GM23338 (cell line): ENCODE measurements around the gene FGD4. TPM values are rescaled to one million over a fixed set of nuclear protein-coding genes. Genes with fewer than 3 reads are reported as not detected.

ENCODE experiments used
- ATAC-seq: fragments of 200-7000 bp; cut with Tn5 transposase; 3 replicates; pipeline ENCODE4 v1.9.1; 2020
- DNase-seq: peaks from one replicate; pipeline ENCODE4 v3.0.0-alpha.2; 2015; ENCODE audit warnings: low spot score
- H2AFZ ChIP-seq: fragments of 200-600 bp; sonication (generic); 2 replicates; pipeline ENCODE4 v1.8.0; 2016; ENCODE audit warnings: antibody characterized with exemption, mild to moderate bottlenecking, moderate library complexity
- H3F3A ChIP-seq: fragments of 200-600 bp; sonication (generic); replicated peaks from 2 replicates; pipeline ENCODE4 v1.8.0; 2017; ENCODE audit warnings: antibody characterized with exemption, mixed run types, low read depth
- H3K27ac ChIP-seq: fragments of 200-600 bp; sonication (generic); 2 replicates; pipeline ENCODE4 v1.6.1; 2016; ENCODE audit warnings: low read depth
- H3K27me3 ChIP-seq: fragments of 200-600 bp; sonication (generic); 2 replicates; pipeline ENCODE4 v1.8.0; 2016; ENCODE audit warnings: mild to moderate bottlenecking, mixed run types, moderate library complexity; ENCODE audit not compliant: insufficient read depth
- H3K36me3 ChIP-seq: fragments of 200-600 bp; sonication (generic); 2 replicates; pipeline ENCODE4 v1.8.0; 2016; ENCODE audit warnings: mild to moderate bottlenecking; ENCODE audit not compliant: insufficient read depth
- H3K4me1 ChIP-seq: fragments of 200-600 bp; sonication (generic); 2 replicates; pipeline ENCODE4 v1.8.0; 2016; ENCODE audit warnings: mild to moderate bottlenecking, moderate library complexity; ENCODE audit not compliant: insufficient read depth
- H3K4me2 ChIP-seq: fragments of 200-600 bp; sonication (generic); 2 replicates; pipeline ENCODE4 v1.7.1; 2017; ENCODE audit warnings: mixed run types
- H3K4me3 ChIP-seq: fragments of 200-600 bp; sonication (generic); 2 replicates; pipeline ENCODE4 v1.6.1; 2016; ENCODE audit warnings: mixed run types
- H3K79me2 ChIP-seq: fragments of 200-600 bp; sonication (generic); replicated peaks from 2 replicates; pipeline ENCODE4 v1.8.0; 2017; ENCODE audit warnings: mild to moderate bottlenecking; ENCODE audit not compliant: insufficient read depth
- H3K9me2 ChIP-seq: fragments of 200-600 bp; sonication (generic); 2 replicates; pipeline ENCODE4 v1.8.0; 2017; ENCODE audit not compliant: insufficient read depth
- H4K20me1 ChIP-seq: fragments of 200-600 bp; sonication (generic); replicated peaks from 2 replicates; pipeline ENCODE4 v1.8.0; 2017; ENCODE audit warnings: mild to moderate bottlenecking; ENCODE audit not compliant: insufficient read depth
- H3K27ac Mint-ChIP-seq: 2 replicates; pipeline ENCODE4 v1.8.0; 2020; ENCODE audit warnings: inconsistent platforms, mild to moderate bottlenecking, moderate library complexity, mixed read lengths
- H3K27me3 Mint-ChIP-seq: 3 replicates; pipeline ENCODE4 v1.8.0; 2022; ENCODE audit warnings: low read depth, mild to moderate bottlenecking, moderate library complexity, mixed read lengths, inconsistent platforms; ENCODE audit not compliant: insufficient read depth, poor library complexity
- H3K36me3 Mint-ChIP-seq: 3 replicates; pipeline ENCODE4 v1.8.0; 2021; ENCODE audit warnings: low read depth, mild to moderate bottlenecking, inconsistent platforms, moderate library complexity, mixed read lengths
- H3K4me1 Mint-ChIP-seq: 3 replicates; pipeline ENCODE4 v1.8.0; 2020; ENCODE audit warnings: mild to moderate bottlenecking, inconsistent platforms, mixed read lengths
- H3K4me3 Mint-ChIP-seq: 3 replicates; pipeline ENCODE4 v1.8.0; 2021; ENCODE audit warnings: moderate library complexity, mild to moderate bottlenecking, inconsistent platforms, mixed read lengths
- H3K9me3 Mint-ChIP-seq: 3 replicates; pipeline ENCODE4 v1.8.0; 2020; ENCODE audit warnings: moderate library complexity, mild to moderate bottlenecking, inconsistent platforms, mixed read lengths
- CREB1 ChIP-seq: fragments of 250-450 bp; sonication (Bioruptor Pico); IDR thresholded peaks from 2 replicates; pipeline ENCODE4 v1.5.0; 2020; ENCODE audit warnings: low read depth, mild to moderate bottlenecking, moderate library complexity
- POLR2AphosphoS5 ChIP-seq: IDR thresholded peaks from 2 replicates; pipeline ENCODE4 v1.6.1; 2016; ENCODE audit warnings: antibody characterized with exemption, low read depth
- ZNF114 ChIP-seq: fragments of 250-450 bp; sonication (Bioruptor Pico); IDR thresholded peaks from 2 replicates; pipeline ENCODE4 v1.5.0; 2020; ENCODE audit warnings: mild to moderate bottlenecking, moderate library complexity
- ZNF331 ChIP-seq: fragments of 250-450 bp; sonication (Bioruptor Pico); IDR thresholded peaks from 2 replicates; pipeline ENCODE4 v1.5.0; 2020; ENCODE audit warnings: low read depth, mild to moderate bottlenecking, moderate library complexity
- polyA plus RNA-seq: library from polyadenylated mRNA; unstranded; fragments of >200 nt; fragmentation: Nextera tagmentation; extraction: Ambion mirVana; gene quantifications from 2 replicates; pipeline ENCODE4 v1.2.1, GENCODE V29; 2016
- total RNA-seq: library from RNA; depleted of rRNA; stranded (reverse); fragments of >200 nt; shearing (Covaris generic); gene quantifications from 2 replicates; pipeline ENCODE4 v1.2.3, GENCODE V29; 2014
- TF ChIP-seq, protein P1 (sequence below): fragments of 250-450 bp; sonication (Bioruptor Pico); IDR thresholded peaks from 2 replicates; pipeline ENCODE4 v1.5.0; 2020; ENCODE audit warnings: mild to moderate bottlenecking, moderate library complexity
- TF ChIP-seq, protein P2 (sequence below): IDR thresholded peaks from 2 replicates; pipeline ENCODE4 v1.6.1; 2016; ENCODE audit warnings: antibody characterized with exemption
- TF ChIP-seq, protein P3 (sequence below), 2 experiments: fragments of 200-600 bp in 1 of 2; sonication (generic) in 1 of 2; conservative IDR thresholded peaks; 2 replicates each; pipeline versions ENCODE4 v1.5.1 to v1.6.1; 2016 to 2017; ENCODE audit warnings: antibody characterized with exemption in 2 of 2, low read depth in 2 of 2, mild to moderate bottlenecking in 2 of 2, moderate library complexity in 1 of 2

Gene FGD4
- total and polyA plus RNA-seq, 2 experiments from 2014 or later = 24.3 to 54.3 TPM

DNA sequence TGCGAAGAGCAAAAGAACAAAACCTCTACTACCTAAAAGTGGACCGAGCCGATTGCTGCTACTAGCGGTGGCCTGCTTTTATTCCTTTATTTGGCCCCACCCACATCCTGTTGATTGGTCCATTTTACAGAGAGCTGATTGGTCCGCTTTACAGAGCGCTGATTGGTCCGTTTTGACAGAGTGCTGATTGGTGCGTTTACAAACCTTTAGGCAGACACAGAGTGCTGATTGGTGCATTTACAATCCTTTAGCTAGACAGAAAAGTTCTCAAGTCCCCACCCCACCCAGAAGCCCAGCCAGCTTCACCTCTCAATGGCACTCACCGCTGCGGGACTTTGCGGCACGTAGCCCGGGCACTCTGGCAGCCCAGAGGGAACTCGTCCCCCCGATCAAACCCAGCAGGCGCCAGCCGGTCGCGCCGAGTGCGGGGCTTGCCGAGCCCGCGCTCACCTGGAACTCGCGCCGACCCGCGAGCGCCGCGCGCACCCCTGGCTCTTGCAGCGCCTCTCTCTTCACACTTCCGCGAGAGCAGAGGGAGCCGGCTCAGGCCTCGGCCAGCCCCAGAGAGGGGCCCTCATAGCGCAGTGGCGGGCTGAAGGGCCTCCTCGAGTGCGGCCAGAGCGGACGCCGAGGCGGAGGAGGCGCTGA is 8.7 kb upstream of the FGD4 start (continued):
- TF ChIP-seq, protein P1, sequence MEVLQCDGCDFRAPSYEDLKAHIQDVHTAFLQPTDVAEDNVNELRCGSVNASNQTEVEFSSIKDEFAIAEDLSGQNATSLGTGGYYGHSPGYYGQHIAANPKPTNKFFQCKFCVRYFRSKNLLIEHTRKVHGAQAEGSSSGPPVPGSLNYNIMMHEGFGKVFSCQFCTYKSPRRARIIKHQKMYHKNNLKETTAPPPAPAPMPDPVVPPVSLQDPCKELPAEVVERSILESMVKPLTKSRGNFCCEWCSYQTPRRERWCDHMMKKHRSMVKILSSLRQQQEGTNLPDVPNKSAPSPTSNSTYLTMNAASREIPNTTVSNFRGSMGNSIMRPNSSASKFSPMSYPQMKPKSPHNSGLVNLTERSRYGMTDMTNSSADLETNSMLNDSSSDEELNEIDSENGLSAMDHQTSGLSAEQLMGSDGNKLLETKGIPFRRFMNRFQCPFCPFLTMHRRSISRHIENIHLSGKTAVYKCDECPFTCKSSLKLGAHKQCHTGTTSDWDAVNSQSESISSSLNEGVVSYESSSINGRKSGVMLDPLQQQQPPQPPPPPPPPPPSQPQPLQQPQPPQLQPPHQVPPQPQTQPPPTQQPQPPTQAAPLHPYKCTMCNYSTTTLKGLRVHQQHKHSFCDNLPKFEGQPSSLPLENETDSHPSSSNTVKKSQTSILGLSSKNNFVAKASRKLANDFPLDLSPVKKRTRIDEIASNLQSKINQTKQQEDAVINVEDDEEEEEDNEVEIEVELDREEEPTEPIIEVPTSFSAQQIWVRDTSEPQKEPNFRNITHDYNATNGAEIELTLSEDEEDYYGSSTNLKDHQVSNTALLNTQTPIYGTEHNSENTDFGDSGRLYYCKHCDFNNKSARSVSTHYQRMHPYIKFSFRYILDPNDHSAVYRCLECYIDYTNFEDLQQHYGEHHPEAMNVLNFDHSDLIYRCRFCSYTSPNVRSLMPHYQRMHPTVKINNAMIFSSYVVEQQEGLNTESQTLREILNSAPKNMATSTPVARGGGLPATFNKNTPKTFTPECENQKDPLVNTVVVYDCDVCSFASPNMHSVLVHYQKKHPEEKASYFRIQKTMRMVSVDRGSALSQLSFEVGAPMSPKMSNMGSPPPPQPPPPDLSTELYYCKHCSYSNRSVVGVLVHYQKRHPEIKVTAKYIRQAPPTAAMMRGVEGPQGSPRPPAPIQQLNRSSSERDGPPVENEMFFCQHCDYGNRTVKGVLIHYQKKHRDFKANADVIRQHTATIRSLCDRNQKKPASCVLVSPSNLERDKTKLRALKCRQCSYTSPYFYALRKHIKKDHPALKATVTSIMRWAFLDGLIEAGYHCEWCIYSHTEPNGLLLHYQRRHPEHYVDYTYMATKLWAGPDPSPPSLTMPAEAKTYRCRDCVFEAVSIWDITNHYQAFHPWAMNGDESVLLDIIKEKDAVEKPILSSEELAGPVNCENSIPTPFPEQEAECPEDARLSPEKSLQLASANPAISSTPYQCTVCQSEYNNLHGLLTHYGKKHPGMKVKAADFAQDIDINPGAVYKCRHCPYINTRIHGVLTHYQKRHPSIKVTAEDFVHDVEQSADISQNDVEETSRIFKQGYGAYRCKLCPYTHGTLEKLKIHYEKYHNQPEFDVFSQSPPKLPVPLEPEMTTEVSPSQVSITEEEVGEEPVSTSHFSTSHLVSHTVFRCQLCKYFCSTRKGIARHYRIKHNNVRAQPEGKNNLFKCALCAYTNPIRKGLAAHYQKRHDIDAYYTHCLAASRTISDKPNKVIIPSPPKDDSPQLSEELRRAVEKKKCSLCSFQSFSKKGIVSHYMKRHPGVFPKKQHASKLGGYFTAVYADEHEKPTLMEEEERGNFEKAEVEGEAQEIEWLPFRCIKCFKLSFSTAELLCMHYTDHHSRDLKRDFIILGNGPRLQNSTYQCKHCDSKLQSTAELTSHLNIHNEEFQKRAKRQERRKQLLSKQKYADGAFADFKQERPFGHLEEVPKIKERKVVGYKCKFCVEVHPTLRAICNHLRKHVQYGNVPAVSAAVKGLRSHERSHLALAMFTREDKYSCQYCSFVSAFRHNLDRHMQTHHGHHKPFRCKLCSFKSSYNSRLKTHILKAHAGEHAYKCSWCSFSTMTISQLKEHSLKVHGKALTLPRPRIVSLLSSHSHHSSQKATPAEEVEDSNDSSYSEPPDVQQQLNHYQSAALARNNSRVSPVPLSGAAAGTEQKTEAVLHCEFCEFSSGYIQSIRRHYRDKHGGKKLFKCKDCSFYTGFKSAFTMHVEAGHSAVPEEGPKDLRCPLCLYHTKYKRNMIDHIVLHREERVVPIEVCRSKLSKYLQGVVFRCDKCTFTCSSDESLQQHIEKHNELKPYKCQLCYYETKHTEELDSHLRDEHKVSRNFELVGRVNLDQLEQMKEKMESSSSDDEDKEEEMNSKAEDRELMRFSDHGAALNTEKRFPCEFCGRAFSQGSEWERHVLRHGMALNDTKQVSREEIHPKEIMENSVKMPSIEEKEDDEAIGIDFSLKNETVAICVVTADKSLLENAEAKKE = no peak
- TF ChIP-seq ZNF114 (CRISPR knock-in tag) (0 out of 2 replicates have a peak, but pooled peaks have one; percentile 70), POLR2AphosphoS5 (no peak)

DNA sequence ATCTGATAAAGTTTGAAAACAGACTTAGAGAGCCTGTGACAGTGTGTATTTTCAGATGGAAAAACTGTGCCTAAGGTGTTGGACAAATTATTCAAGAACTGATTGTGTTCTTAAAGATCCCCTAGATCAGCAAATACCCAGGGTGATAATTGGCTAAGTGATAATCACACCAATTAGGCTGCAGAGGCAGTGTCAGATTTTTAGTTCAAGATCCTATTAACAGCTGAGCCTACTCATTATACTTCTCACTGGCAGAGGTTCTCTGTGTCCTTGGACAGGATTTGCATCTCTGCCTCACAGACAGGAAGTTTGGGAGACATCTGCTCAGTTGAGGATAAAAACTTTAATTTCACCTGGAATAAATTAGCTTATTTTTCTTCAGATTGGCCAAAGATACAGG is 4.3 kb upstream of the FGD4 start:
- Histone ChIP-seq H3K79me2 (no peaks in the 10 kb centered on the region; the same call in 1 of the 2 replicates), H2AFZ (no peak overlapping the region)
- no peak for DNase-seq
- TF ChIP-seq CREB1 (CRISPR knock-in tag) = no peak
- no peak for TF ChIP-seq ZNF331
- TF ChIP-seq, protein P2, sequence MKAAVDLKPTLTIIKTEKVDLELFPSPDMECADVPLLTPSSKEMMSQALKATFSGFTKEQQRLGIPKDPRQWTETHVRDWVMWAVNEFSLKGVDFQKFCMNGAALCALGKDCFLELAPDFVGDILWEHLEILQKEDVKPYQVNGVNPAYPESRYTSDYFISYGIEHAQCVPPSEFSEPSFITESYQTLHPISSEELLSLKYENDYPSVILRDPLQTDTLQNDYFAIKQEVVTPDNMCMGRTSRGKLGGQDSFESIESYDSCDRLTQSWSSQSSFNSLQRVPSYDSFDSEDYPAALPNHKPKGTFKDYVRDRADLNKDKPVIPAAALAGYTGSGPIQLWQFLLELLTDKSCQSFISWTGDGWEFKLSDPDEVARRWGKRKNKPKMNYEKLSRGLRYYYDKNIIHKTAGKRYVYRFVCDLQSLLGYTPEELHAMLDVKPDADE = no peak
- TF ChIP-seq POLR2AphosphoS5 = no peak
- TF ChIP-seq ZNF114 (CRISPR knock-in tag) = no peak
- TF ChIP-seq, protein P3, sequence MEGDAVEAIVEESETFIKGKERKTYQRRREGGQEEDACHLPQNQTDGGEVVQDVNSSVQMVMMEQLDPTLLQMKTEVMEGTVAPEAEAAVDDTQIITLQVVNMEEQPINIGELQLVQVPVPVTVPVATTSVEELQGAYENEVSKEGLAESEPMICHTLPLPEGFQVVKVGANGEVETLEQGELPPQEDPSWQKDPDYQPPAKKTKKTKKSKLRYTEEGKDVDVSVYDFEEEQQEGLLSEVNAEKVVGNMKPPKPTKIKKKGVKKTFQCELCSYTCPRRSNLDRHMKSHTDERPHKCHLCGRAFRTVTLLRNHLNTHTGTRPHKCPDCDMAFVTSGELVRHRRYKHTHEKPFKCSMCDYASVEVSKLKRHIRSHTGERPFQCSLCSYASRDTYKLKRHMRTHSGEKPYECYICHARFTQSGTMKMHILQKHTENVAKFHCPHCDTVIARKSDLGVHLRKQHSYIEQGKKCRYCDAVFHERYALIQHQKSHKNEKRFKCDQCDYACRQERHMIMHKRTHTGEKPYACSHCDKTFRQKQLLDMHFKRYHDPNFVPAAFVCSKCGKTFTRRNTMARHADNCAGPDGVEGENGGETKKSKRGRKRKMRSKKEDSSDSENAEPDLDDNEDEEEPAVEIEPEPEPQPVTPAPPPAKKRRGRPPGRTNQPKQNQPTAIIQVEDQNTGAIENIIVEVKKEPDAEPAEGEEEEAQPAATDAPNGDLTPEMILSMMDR (conservative IDR thresholded peaks at IDR 0.05; ENCODE audit: low read depth in 2 of 2) = no peak

More for the DNA sequence above, 4.3 kb upstream of the FGD4 start:
- Histone ChIP-seq H3K4me1 (peaks cover 22% of the 10 kb centered on the region), H3K4me2 (no peak overlapping the region), H4K20me1 (no peaks in the 10 kb centered on the region), H3K4me3 (no peak overlapping the region), H3K27ac (no peak overlapping the region), H3F3A (peaks cover 14% of the 10 kb centered on the region), H3K9me2 (no peaks in the 10 kb centered on the region), H3K27me3 (no peaks in the 10 kb centered on the region), H3K36me3 (no peaks in the 10 kb centered on the region)
- Mint-ChIP-seq H3K9me3 (peaks cover 5% of the 10 kb centered on the region; the same call in 2 of the 3 replicates), H3K27me3 (peaks cover 9% of the 10 kb centered on the region), H3K4me3 (no peak overlapping the region), H3K27ac (no peak overlapping the region), H3K4me1 (peaks cover 16% of the 10 kb centered on the region), H3K36me3 (0 out of 3 replicates have a peak, but pooled peaks cover 5% of the 10 kb centered on the region)
- ATAC-seq = no peak
